GM18951 (cell line): Measurements from ENCODE around the gene CIROP.
"Not testable (repeated sequence)": the region's sequence is repeated elsewhere in the genome, so short reads cannot be mapped to it uniquely, and the experiment has no call there.

Experiments used
- POLR2A ChIP-seq: IDR thresholded peaks from 4 replicates; pipeline ENCODE4 v1.6.1; 2011; ENCODE audit warnings: mild to moderate bottlenecking; ENCODE audit not compliant: insufficient read length, insufficient read depth; ENCODE audit errors: extremely low read depth
- in situ Hi-C: fragments of 300-500 bp; cut with MboI; formaldehyde crosslinking; loops from one replicate; pipeline ENCODE4 v1.12.0; 2022; ENCODE audit warnings: low sequenced_read_pairs, mixed read lengths, inconsistent platforms; ENCODE audit not compliant: unreplicated experiment

The CIROP gene

GRCh38 chr14:23117371-23118020, 12.7 kb upstream of the CIROP start:
- TF ChIP-seq POLR2A: no peak
- in situ Hi-C loops: no loop called here

- in situ Hi-C loops: no loop called here
Measured at GRCh38 chr14:23115918-23116317, 11.1 kb upstream of the CIROP start.

GRCh38 chr14:23115039-23115731, 10.4 kb upstream of the CIROP start:
- no peak for TF ChIP-seq POLR2A
- in situ Hi-C loops: no loop called here

More at GRCh38 chr14:23115918-23116317, 11.1 kb upstream of the CIROP start:
- TF ChIP-seq POLR2A: no peak

GRCh38 chr14:23114669-23115038, 9.9 kb upstream of the CIROP start:
- no peak for TF ChIP-seq POLR2A
- in situ Hi-C loops: no loop called here

GRCh38 chr14:23114120-23114458, 9.3 kb upstream of the CIROP start:
- in situ Hi-C loops: no loop called here
- no peak for TF ChIP-seq POLR2A

- in situ Hi-C loops: no loop called here
- no peak for TF ChIP-seq POLR2A
Measured at GRCh38 chr14:23113431-23114119, 8.8 kb upstream of the CIROP start.

- in situ Hi-C loops: no loop called here
- TF ChIP-seq POLR2A: no peak
Measured at GRCh38 chr14:23112359-23113178, 7.8 kb upstream of the CIROP start.

GRCh38 chr14:23110579-23111365, 6.0 kb upstream of the CIROP start:
- in situ Hi-C loops: no loop called here
- TF ChIP-seq POLR2A: no peak

- no peak for TF ChIP-seq POLR2A
- in situ Hi-C loops: no loop called here
Measured at GRCh38 chr14:23109769-23110168, 5.0 kb upstream of the CIROP start.

GRCh38 chr14:23108169-23108568, 3.4 kb upstream of the CIROP start:
- in situ Hi-C loops: not testable (repeated sequence)

GRCh38 chr14:23107620-23108019, 2.8 kb upstream of the CIROP start:
- in situ Hi-C loops: not testable (repeated sequence)

- in situ Hi-C loops: no loop called here
- TF ChIP-seq POLR2A: no peak
Measured at GRCh38 chr14:23106747-23107045, 1.9 kb upstream of the CIROP start.

- in situ Hi-C loops: no loop called here
- TF ChIP-seq POLR2A: no peak
Measured at GRCh38 chr14:23105348-23105824, 597 bp upstream of the CIROP start.
